H1 (cell line): Measurements from ENCODE around the gene ZNF536. TPM values are rescaled to one million over a fixed set of nuclear protein-coding genes. Genes with fewer than 3 reads are reported as not detected.

ENCODE experiments used
- CTCF ChIA-PET: fragments of 300-600 bp; sonication (Branson Sonifier 250); formaldehyde crosslinking; loops from one replicate; lab custom pipeline; 2021; ENCODE audit not compliant: partially characterized antibody; lab: Charles Lee
- POLR2A ChIA-PET: fragments of 300-600 bp; sonication (Branson Sonifier 250); formaldehyde crosslinking; loops from one replicate; lab custom pipeline; 2021; ENCODE audit warnings: inconsistent platforms; ENCODE audit not compliant: partially characterized antibody; lab: Charles Lee
- DNase-seq, 2 experiments: peaks; one replicate each; pipeline versions ENCODE4 v3.0.0 to v3.0.0-alpha.2; 2010 to 2022; ENCODE audit warnings: low spot score in 2 of 2, low read depth in 1 of 2, mixed read lengths in 1 of 2
- FAIRE-seq: peaks from 2 replicates; lab custom pipeline; 2011; peaks lifted over from hg19 to GRCh38; lab: Jason Lieb, UNC
- H2AFZ ChIP-seq: 2 replicates; pipeline ENCODE4 v1.8.1; 2012; ENCODE audit warnings: low read length, inconsistent platforms
- H2AK5ac ChIP-seq: 2 replicates; pipeline ENCODE4 v1.6.1; 2013; ENCODE audit warnings: low read depth, low read length
- H2BK120ac ChIP-seq: replicated peaks from 2 replicates; pipeline ENCODE3; 2013; ENCODE audit warnings: low read depth, low read length, inconsistent platforms
- H2BK12ac ChIP-seq: 2 replicates; pipeline ENCODE4 v1.6.1; 2013; ENCODE audit warnings: low read depth, low read length
- H2BK15ac ChIP-seq: 2 replicates; pipeline ENCODE4 v1.6.1; 2013; ENCODE audit warnings: low read length
- H2BK20ac ChIP-seq: 2 replicates; pipeline ENCODE4 v1.6.1; 2013; ENCODE audit warnings: low read length
- H2BK5ac ChIP-seq: 2 replicates; pipeline ENCODE4 v1.6.1; 2013; ENCODE audit warnings: low read depth, low read length
- H3K14ac ChIP-seq: 2 replicates; pipeline ENCODE4 v1.6.1; 2013; ENCODE audit warnings: inconsistent platforms; ENCODE audit not compliant: insufficient read length
- H3K18ac ChIP-seq: 2 replicates; pipeline ENCODE4 v1.6.1; 2013; ENCODE audit warnings: low read length; ENCODE audit errors: extremely low read depth
- H3K23ac ChIP-seq: 2 replicates; pipeline ENCODE4 v1.6.1; 2013; ENCODE audit warnings: inconsistent platforms; ENCODE audit not compliant: insufficient read length
- H3K23me2 ChIP-seq: 2 replicates; pipeline ENCODE4 v1.6.1; 2013; ENCODE audit warnings: low read depth, low read length
- H3K27ac ChIP-seq: 2 replicates; pipeline ENCODE4 v1.6.1; 2011; ENCODE audit warnings: low read depth, low read length, inconsistent platforms
- H3K27me3 ChIP-seq, 4 experiments: replicated peaks in 1 of 4; 1 replicate in 1 of 4; 2 replicates in 3 of 4; pipeline versions ENCODE4 v1.6.1 to v1.8.1; 2011 to 2013; ENCODE audit warnings: low read length in 3 of 4, mild to moderate bottlenecking in 3 of 4, inconsistent platforms in 2 of 4, mixed read lengths in 2 of 4, moderate library complexity in 1 of 4; ENCODE audit not compliant: control insufficient read depth in 3 of 4, insufficient read depth in 3 of 4; ENCODE audit errors: extremely low read depth in 1 of 4
- H3K36me3 ChIP-seq, 4 experiments: 2 replicates each; pipeline versions ENCODE4 v1.6.1 to v1.8.1; 2011 to 2013; ENCODE audit warnings: mild to moderate bottlenecking in 4 of 4, low read length in 3 of 4, moderate library complexity in 2 of 4, control low read depth in 1 of 4, inconsistent platforms in 1 of 4; ENCODE audit not compliant: insufficient read depth in 4 of 4, control insufficient read depth in 2 of 4
- H3K4ac ChIP-seq: replicated peaks from 2 replicates; pipeline ENCODE3; 2013; ENCODE audit warnings: low read length, low read depth, mixed read lengths, inconsistent platforms; ENCODE audit not compliant: insufficient read length
- H3K4me1 ChIP-seq, 4 experiments: replicated peaks in 1 of 4; 1 replicate in 1 of 4; 2 replicates in 3 of 4; pipeline versions ENCODE4 v1.6.1 to v1.8.1; 2011 to 2013; ENCODE audit warnings: low read length in 3 of 4, inconsistent platforms in 2 of 4, mixed read lengths in 1 of 4; ENCODE audit not compliant: insufficient read depth in 4 of 4, control insufficient read depth in 3 of 4
- H3K4me2 ChIP-seq, 2 experiments: 2 replicates each; pipeline versions ENCODE4 v1.6.1 to v1.8.1; 2011 to 2013; ENCODE audit warnings: low read depth in 2 of 2, low read length in 2 of 2, control low read depth in 1 of 2, inconsistent platforms in 1 of 2, mild to moderate bottlenecking in 1 of 2; ENCODE audit not compliant: insufficient read depth in 1 of 2
- H3K4me3 ChIP-seq, 4 experiments: fragments of 200-600, 300-600 bp in 1 of 4; sonication (generic), shearing (Covaris generic), sonication (Bioruptor Twin) in 1 of 4; 2 replicates each; pipeline versions ENCODE4 v1.5.1 to v1.8.1; 2011 to 2016; ENCODE audit warnings: low read length in 4 of 4, low read depth in 3 of 4, control low read depth in 2 of 4, inconsistent platforms in 2 of 4, mild to moderate bottlenecking in 2 of 4, mixed read lengths in 1 of 4, moderate library complexity in 1 of 4; ENCODE audit not compliant: insufficient read depth in 2 of 4; ENCODE audit errors: extremely low read depth in 1 of 4
- H3K56ac ChIP-seq: replicated peaks from 2 replicates; pipeline ENCODE3; 2013; ENCODE audit warnings: low read depth, mild to moderate bottlenecking, mixed read lengths, low read length, inconsistent platforms; ENCODE audit not compliant: insufficient read length
- H3K79me1 ChIP-seq: 2 replicates; pipeline ENCODE4 v1.6.1; 2013; ENCODE audit warnings: low read depth, low read length, control low read depth
- H3K79me2 ChIP-seq, 2 experiments: 2 replicates each; pipeline versions ENCODE4 v1.6.1 to v1.8.1; 2012 to 2013; ENCODE audit warnings: low read length in 2 of 2, mild to moderate bottlenecking in 2 of 2, inconsistent platforms in 1 of 2; ENCODE audit not compliant: insufficient read depth in 2 of 2, control insufficient read depth in 1 of 2
- H3K9ac ChIP-seq, 4 experiments: replicated peaks in 1 of 4; 1 replicate in 1 of 4; 2 replicates in 3 of 4; pipeline versions ENCODE4 v1.6.1 to v1.8.1; 2011 to 2013; ENCODE audit warnings: low read depth in 3 of 4, low read length in 3 of 4, control low read depth in 2 of 4, mild to moderate bottlenecking in 2 of 4, moderate library complexity in 2 of 4, inconsistent platforms in 1 of 4; ENCODE audit errors: extremely low read depth in 1 of 4
- H3K9me3 ChIP-seq, 2 experiments: 2 replicates each; pipeline versions ENCODE4 v1.6.1 to v1.8.1; 2012 to 2013; ENCODE audit warnings: mild to moderate bottlenecking in 2 of 2, moderate library complexity in 2 of 2, control low read depth in 1 of 2, inconsistent platforms in 1 of 2, low read depth in 1 of 2, low read length in 1 of 2, mixed read lengths in 1 of 2; ENCODE audit not compliant: insufficient read depth in 2 of 2
- H4K20me1 ChIP-seq, 2 experiments: replicated peaks in 1 of 2; 2 replicates each; pipeline versions ENCODE3 to v1.8.1; 2011 to 2013; ENCODE audit warnings: inconsistent platforms in 2 of 2, low read length in 2 of 2, mild to moderate bottlenecking in 1 of 2; ENCODE audit not compliant: insufficient read depth in 2 of 2, control insufficient read depth in 1 of 2
- H4K5ac ChIP-seq: 2 replicates; pipeline ENCODE4 v1.6.1; 2013; ENCODE audit warnings: low read length, low read depth, mixed read lengths, inconsistent platforms; ENCODE audit not compliant: insufficient read length
- H4K8ac ChIP-seq: 2 replicates; pipeline ENCODE4 v1.8.0; 2013; ENCODE audit warnings: mild to moderate bottlenecking, moderate library complexity, low read length, inconsistent platforms; ENCODE audit not compliant: insufficient read depth; ENCODE audit errors: extremely low read depth
- H4K91ac ChIP-seq: replicated peaks from 2 replicates; pipeline ENCODE3; 2013; ENCODE audit warnings: low read length, mixed read lengths, inconsistent platforms; ENCODE audit not compliant: insufficient read length
- CEBPB ChIP-seq: IDR thresholded peaks from 2 replicates; pipeline ENCODE4 v1.6.1; 2012; ENCODE audit warnings: low read depth, low read length
- EZH2 ChIP-seq: fragments of 200-600 bp; sonication (generic); IDR thresholded peaks from 2 replicates; pipeline ENCODE4 v1.7.1; 2012; ENCODE audit warnings: low read depth, mild to moderate bottlenecking, moderate library complexity, low read length, inconsistent platforms; ENCODE audit not compliant: severe bottlenecking
- WGBS, 2 experiments: shearing (Covaris generic) in 1 of 2; methylation state at CpG; one replicate each; pipeline versions ENCODE4 v1.1.6 to v1.1.7; 2013 to 2015; ENCODE audit warnings: low lambda C conversion rate in 2 of 2, mixed read lengths in 2 of 2, inconsistent platforms in 1 of 2, low coverage in 1 of 2, missing lambda C conversion rate in 1 of 2; ENCODE audit not compliant: insufficient replicate concordance in 2 of 2, insufficient coverage in 1 of 2, insufficient read length in 1 of 2; ENCODE audit errors: extremely low coverage in 1 of 2, missing lambda C conversion rate in 1 of 2; 5-methylcytosine and 5-hydroxymethylcytosine counted together
- polyA plus RNA-seq, 7 experiments: library from polyadenylated mRNA; depleted of rRNA in 3 of 7; stranded (reverse) in 5 of 7; unstranded in 2 of 7; fragments of >200 nt in 5 of 7; fragments of 200-250 nt in 2 of 7; gene quantifications; 1 replicate in 5 of 7; 2 replicates in 1 of 7; 4 replicates in 1 of 7; pipeline versions ENCODE4 v1.2.1 to v1.2.3, GENCODE V29; 2011 to 2013; ENCODE audit warnings: missing spikeins in 2 of 7, mixed read lengths in 2 of 7
- total RNA-seq: library from RNA; stranded (reverse); fragmentation: NEBNext Ultra II Directional; extraction: Animal tissue kit (Norgen Biotek cat#: 25700); gene quantifications from 2 replicates; pipeline ENCODE4 v1.2.1, GENCODE V29; 2021

Gene ZNF536
- total and polyA plus RNA-seq, 2 of the 8 experiments (the other 6 are each of a cell fraction or from before 2014, with no cell fraction given): 0.09 to 0.11 TPM

DNA sequence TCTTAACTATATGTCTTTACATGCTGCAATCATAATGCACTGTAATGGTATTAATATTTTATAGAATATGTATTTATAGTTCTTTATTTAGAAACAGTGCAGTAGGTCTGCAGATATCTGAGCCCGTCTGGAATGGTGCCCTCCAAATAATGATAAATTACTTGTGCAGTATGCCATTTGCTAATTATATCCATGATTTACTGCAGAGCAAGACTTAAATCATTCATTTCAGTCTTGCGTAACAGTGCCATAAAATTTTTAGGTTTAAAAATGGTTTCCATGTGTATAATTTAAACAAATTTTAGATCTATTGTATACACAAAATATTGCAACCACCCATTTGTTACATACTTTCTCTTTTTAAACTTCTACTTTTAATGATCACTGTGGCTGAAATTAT, 175.1 kb downstream of the ZNF536 start:
- H4K91ac ChIP-seq: no peak overlapping the region
- no peak overlapping the region for H2BK12ac ChIP-seq
- 94% methylated on average over 2 of the region's 2 CpGs; no CpG with 5 or more reads in 1 of the 2 experiments for WGBS, 2 experiments
- FAIRE-seq (no peak), DNase-seq (no peak)
- TF ChIP-seq EZH2 (no peak), CEBPB (peak; percentile 30; the same call in 1 of the 2 replicates)
- no peak overlapping the region for H3K9ac ChIP-seq
- H3K14ac ChIP-seq: no peak overlapping the region
- H2BK5ac ChIP-seq: no peak overlapping the region
- peaks cover 0 to 9% (median 6%) of the 10 kb centered on the region in 4 experiments; a peak in 4 of 7 replicates for H3K4me1 ChIP-seq
- H3K79me1 ChIP-seq: no peaks in the 10 kb centered on the region
- H2AFZ ChIP-seq: no peak overlapping the region
- H3K36me3 ChIP-seq: no peaks in the 10 kb centered on the region
- CTCF ChIA-PET: interaction anchor here (1.2 kb wide), 1 partner anchor 41 kb away, joined by 3 read pairs; no protein-coding TSS in a partner anchor
- H3K23ac ChIP-seq: no peak overlapping the region
- H3K4me3 ChIP-seq: no peak overlapping the region
- H4K8ac ChIP-seq: no peak overlapping the region
- H3K27ac ChIP-seq: no peak overlapping the region
- no peaks in the 10 kb centered on the region for H3K23me2 ChIP-seq
- no peaks in the 10 kb centered on the region for H3K79me2 ChIP-seq
- no peak overlapping the region for H2BK120ac ChIP-seq
- no peak overlapping the region for H2AK5ac ChIP-seq
- H2BK15ac ChIP-seq: no peak overlapping the region
- POLR2A ChIA-PET: no interaction called here
- H4K20me1 ChIP-seq: no peaks in the 10 kb centered on the region
- no peak overlapping the region for H3K56ac ChIP-seq
- no peak overlapping the region for H2BK20ac ChIP-seq
- H3K18ac ChIP-seq: no peak overlapping the region
- no peak overlapping the region for H3K4me2 ChIP-seq
- no peak overlapping the region for H3K4ac ChIP-seq
- no peaks in the 10 kb centered on the region; a peak in 1 of 7 replicates for H3K27me3 ChIP-seq
- H3K9me3 ChIP-seq: peaks cover 0 to 4% of the 10 kb centered on the region in 2 experiments; a peak in 1 of 4 replicates
- H4K5ac ChIP-seq: no peak overlapping the region
